GM21576 (cell line): Measurements from ENCODE around the gene KLRC3.
"Not testable (repeated sequence)": the region's sequence is repeated elsewhere in the genome, so short reads cannot be mapped to it uniquely, and the experiment has no call there.

Experiments
- ATAC-seq: cut with Tn5 transposase; IDR thresholded peaks from one replicate; pipeline ENCODE4 v1.9.1; 2021; ENCODE audit warnings: mild to moderate bottlenecking, moderate library complexity; ENCODE audit not compliant: unreplicated experiment

KLRC3 gene

DNA sequence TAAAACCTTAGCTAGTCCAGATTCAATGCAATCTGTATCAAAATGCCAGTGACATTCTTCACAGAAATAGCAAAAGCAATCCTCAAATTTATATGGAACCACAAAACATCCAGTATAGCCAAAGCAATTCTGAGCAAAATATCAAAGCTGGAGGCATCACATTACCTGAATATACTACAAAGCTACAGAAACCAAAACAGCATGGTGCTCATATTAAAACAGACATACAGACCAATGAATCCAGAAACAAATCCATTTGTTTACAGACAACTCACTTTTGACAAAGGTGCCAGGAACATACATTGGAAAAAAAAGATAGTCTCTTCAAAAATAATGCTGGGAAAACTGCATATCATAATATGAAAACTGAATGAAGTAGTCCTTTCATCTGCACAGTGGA is 15.6 kb downstream of the KLRC3 start:
- no peak for ATAC-seq

DNA sequence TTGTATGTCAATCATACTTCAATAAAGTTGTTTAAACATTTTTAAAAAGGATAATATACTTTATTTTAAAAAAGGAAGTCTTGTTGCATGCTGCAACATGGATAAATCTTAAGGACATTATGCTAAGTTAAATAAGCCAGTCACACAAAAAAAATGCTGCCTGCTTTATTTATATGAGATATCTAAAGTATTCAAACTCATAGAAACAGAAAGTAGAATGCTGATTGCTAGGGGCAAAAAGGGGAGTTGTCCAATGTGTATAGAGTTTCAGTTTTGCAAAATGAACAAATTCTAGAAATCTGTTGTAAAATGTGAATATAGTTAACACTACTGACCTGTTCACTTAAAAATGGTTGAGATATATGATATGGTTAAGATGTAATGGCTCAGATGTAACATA is 19.6 kb downstream of the KLRC3 start:
- ATAC-seq = no peak

DNA sequence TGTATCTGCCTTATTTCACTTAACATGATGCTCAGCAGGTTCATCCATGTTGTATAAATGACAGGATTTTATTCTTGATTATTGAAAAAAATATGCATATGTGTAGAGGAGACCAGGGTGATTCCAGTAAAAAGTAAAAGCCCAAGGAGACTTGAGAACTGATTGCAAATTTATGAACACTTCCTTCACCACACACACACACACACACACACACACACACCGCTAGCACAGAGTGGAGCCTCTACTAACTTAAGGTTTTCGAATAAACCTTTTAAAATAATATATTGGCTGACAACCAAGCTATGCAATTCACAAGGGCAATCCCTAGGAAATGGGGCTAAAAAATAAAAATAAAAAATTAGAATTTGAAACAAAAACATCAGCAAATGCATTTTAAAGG is 22.2 kb downstream of the KLRC3 start:
- ATAC-seq = no peak

DNA sequence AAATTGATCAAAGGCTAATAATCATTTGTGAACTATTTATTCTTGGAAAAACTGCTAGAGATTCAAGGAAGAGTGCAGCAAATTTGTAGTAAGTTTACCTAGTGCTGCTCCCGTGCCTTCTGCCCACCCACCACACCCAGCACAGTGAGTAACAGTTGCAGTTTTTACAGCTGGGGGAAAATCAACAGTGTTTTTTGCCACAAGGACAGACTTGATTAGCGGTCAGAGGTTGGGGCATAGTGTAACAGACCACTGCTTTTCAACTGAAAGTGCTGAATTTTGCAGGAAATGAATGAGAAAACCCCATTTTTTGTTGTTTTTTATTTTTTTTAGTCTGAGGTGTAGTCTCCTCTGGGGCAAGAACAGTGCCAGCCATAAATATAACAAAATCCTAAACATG is 23.1 kb downstream of the KLRC3 start:
- ATAC-seq = no peak

DNA sequence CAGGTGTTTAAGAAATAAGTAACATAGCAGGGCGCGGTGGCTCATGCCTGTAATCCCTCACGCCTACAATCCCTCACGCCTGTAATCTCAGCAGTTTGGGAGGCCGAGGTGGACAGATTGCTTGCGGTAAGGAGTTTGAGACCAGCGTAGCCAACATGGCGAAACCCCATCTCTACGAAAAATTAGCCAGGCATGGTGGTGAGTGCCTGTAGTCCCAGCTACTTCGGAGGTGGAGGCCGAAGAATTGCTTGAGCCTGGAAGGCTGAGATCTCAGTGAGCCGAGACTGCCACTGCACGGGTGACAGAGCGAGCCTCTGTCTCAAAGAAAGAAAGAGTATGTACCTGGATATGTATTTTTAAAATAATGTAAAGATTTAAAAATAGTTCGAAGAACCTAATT is 24.2 kb downstream of the KLRC3 start:
- ATAC-seq = not testable (repeated sequence)

DNA sequence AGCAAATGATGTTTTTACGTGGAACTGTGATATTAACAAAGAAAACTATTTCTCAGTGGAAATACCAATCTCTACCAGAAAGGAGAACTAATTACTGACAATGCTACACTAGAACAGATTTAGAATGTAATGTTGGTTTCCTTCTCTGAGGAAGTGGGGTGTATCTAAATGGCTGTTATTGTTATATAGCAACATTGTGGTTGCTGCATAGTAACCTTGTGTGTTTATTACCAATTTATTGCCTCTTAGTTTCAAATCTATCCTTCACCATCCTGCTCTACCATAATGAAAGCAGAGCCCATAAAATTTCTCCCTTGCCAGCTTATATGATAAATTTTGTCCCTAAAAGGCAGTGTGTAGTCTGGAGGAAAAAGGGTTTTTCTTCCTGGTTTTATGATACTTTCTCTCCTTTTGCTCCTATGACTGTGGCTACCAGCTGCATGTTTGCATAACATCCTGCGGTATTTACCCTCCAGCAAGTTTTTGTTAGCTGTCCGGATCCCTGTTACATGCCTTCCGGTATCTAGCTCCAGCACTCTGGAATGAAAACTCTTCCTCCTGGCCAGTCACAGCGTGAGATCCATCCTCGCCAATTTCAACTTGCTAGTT is 24.9 kb downstream of the KLRC3 start:
- ATAC-seq = peak; percentile 81

DNA sequence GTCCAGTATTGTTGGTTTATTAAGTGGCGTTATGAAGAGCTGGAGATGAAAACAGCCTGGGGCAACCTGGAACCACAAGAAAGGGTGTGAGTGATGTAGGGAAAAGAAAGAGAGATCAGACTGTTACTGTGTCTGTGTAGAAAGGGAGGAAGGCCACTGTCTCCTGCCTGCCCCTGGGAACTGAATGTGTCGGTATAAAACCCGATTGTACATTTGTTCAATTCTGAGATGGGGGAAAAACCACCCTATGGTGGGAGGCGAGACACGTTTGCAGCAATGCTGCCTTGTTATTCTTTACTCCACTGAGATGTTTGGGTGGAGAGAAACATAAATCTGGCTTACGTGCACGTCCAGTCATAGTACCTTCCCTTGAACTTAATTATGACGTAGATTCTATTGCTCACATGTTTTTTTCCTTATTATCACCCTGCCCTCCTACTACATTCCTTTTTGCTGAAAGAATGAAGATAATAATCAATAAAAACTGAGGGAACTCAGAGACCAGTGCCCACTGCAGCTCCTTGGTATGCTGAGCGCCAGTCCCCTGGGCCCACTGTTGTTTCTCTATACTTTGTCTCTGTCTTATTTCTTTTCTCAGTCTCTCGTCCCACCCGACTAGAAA is 25.8 kb downstream of the KLRC3 start:
- not testable (repeated sequence) for ATAC-seq

DNA sequence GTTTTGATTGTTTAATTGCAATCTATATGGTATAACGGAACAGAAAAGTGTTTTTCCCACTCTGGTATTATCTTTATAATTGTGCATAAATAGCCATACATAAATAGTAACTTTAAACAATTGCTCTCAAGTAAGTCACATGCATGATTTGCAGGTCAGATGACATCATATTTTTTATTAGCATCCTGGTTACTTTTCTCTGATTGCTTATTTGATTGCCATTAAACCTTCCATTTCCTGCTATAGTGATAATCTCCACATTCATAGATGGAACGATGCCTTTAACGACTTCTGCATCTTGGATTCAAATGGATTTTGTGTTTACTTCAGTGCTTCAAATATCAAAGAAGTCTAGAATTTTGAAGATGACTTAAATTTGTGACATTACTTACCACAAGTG is 27.1 kb downstream of the KLRC3 start:
- ATAC-seq = no peak

DNA sequence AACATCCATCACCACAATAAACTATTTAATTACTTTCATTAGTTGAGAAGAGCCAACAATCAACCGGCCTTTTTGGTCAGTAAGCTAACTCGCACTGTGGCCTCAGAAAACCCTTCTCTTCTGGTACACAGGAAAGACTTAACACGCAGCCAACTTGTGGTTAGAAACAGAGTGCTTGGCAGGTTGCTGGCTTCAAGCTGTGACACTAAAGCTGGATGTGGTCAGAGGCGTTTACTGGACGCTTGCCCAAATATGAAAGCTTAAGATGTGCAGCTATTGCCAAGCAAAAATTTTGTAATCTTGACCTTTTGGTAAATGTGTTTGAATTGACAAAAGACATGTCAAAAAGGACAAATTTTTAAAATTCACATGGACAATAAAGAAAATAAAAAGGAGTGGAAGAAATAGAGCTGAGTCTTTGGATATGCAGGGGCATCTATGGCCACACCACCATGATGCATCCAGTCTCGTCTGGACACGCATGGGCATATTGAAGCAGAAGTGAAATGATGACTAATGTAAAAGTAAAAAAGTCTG is 27.9 kb downstream of the KLRC3 start:
- ATAC-seq = peak; percentile 63

DNA sequence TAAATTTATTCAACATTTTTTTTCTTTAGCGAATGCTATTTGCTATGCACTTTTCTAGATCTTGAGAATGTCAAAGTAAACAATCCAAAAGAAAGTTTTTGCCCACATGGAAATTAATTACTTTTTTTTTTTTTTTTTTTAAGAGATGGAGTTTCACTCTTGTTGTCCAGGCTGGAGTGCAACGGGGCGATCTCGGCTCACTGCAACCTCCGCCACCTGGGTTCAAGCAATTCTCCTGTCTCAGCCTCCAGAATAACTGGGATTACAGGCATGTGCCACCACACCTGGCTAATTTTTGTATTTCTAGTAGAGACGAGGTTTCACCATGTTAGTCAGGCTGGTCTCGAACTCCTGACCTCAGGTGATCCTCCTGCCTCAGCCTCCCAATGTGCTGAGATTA is 29.4 kb downstream of the KLRC3 start:
- ATAC-seq = not testable (repeated sequence)

DNA sequence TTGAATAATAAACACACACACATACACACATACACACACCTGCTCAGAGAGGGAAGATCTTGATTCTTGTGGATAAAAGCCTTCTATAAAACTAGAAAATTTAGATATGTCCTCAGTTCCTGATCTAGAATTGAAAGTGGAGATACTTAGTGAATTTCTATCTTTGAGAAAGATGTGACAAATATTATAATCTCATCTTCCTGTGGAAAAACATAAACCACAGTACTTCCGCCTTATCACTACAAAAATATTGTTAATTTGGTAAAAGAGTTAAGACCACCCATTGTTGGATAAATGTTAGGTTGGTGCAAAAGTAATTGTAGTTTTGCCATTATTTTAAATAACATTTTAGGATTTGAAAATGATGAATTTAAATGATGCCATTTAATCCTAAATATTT is 30.5 kb downstream of the KLRC3 start, which contains the start of gene KLRK1:
TSS of gene KLRK1 (minus strand) at position 138 of the 400 bp plus-strand sequence. CDS start 1,231 bp downstream, outside the sequence.
- no peak for ATAC-seq

DNA sequence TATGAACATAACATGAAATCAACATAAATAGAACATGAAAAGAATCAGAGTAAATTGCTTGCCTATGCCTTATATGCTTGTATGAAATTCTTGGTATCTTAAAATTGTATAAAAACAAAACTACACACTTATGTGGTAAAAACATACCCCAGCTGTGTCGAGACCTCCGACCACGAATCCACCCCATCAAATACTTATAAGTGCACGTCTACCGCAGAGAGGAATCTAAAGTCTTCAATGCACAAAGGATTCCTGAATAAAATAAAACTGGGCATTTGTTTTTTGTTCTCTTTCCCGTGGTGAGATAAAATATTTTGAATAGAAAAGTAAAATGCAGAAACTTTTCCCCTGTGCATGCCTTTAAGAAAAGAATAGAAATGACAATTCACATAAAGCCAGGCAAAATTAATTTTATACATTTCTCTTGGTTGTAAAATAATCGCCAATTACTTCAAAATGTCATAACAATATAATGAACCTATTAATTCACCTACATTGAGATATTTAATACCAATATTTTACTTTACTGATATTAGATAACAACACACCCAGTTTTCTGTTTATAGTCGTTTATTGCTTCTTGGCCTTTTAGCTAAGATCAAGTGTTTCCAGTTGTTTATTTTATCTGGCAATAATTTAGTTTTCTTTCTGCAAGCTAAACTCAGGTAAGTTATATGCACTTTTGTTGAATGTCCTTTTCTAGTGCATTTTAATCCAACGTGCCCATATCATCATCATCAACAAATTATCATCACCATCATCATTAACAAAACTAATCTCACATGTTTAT is 31.6 kb downstream of the KLRC3 start:
- no peak for ATAC-seq

DNA sequence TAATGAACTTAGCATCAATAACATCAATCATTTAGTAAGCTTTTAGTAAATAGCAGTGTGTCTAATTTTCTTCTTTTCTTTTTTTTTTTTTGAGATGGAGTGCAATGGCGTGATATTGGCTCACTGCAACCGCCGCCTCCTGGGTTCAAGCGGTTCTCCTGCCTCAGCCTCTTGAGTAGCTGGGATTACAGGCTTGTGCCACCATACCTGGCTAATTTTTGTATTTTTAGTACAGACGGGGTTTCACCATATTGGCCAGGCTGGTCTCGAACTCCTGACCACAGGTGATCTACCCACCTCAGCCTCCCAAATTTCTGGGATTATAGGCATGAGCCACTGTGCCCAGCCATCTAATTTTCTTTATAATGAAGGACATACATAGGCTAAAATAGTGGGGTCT is 32.9 kb downstream of the KLRC3 start:
- not testable (repeated sequence) for ATAC-seq

DNA sequence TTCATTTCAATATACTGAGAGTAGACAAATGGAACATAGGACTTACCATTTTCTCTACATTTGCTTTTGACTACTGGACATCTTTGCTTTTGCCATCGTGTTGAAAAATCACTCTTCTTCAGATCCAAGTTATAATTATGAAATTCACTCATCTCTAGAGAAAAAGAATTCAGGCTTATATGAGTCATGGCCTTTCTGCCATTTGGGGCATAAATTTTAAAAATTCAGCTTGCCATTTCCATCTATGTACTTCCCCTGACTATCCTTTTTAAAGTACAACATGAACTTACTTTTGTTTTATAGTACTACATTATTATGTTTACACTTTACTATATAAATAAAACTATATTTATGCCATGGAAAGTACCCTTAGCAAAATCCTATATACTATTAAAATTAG is 33.5 kb downstream of the KLRC3 start:
- no peak for ATAC-seq

DNA sequence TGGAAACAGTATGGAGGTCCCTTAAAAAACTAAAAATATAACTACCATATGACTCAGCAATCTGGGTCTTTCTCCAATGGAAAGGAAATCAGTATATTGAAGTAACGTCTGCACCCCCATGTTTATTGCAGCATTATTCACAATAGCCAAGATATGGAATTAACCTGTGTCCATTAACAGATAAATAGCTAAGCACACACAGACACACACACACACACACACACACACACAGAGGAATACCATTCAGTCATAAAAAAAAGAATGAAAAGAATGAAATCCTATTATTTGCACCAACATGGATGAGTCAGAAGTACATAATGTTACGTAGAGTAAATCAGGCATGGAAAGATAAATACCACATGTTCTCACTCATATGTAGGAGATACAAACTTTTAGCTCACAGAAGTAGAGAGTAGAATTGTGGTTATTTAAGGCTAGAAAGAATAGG is 35.2 kb downstream of the KLRC3 start:
- no peak for ATAC-seq

DNA sequence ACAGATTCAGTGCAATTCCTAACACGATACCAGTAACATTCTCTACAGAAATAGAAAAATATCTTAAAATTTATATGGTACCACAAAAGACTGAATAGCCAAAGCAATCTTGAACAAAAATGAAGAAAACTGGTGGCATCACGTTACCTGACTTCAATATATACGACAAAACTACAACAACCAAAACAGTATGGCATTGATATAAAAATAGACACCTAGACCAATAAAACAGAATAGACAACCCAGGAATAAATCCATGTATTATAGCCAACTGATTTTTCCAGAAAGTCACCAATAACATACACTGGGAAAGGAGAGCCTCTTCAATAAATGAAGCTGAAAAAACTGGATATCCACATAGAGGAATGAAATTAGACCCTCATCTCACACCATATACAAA is 36.2 kb downstream of the KLRC3 start:
- ATAC-seq = no peak

DNA sequence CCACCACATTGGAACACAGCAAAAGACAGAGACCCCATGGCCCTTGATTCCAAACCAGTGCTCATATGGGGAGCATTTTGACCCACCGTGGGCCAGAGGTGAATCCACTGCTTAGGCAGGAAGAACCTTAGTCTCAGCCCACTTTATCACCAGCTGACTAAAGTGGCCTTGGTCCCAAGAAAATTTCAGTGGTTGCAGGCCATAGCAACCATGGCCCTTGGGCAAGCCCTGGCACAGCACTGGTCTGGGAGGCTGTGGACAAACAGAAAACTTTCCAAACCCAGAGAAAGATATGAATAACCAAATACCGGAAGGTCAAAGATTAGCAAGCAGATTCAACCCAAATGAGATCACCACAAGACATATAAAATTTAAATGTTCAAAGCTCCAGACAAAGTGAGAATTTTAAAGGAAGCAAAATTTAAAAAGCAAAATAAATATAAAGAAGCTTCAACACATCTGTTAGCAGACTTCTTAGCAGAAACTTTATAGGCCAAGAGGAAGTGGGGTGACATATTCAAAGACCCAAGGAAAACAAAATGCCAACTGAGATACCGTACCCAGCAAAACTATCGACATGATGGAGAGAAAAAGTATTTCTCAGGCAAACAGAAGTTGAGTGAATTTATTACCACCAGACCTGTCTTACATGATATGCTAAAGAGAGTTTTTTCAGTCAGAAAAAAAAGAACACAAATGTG is 38.3 kb downstream of the KLRC3 start:
- no peak for ATAC-seq

DNA sequence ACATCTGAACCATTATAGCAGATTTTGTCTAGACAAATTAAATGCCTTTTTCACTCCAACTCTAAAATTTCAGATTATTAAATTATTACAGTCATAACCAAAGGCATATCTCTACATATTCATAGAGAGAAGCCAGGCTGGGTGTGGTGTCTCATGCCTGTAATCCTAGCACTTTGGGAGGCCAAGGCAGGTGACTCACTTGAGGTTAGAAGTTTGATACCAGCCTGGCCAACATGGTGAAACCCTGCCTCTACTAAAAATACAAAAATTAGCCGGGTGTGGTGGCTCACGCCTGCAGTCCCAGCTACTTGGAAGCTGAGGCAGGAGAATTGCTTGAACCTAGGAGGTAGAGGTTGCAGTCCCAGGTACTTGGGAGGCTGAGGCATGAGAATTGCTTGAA is 41.7 kb downstream of the KLRC3 start:
- not testable (repeated sequence) for ATAC-seq

DNA sequence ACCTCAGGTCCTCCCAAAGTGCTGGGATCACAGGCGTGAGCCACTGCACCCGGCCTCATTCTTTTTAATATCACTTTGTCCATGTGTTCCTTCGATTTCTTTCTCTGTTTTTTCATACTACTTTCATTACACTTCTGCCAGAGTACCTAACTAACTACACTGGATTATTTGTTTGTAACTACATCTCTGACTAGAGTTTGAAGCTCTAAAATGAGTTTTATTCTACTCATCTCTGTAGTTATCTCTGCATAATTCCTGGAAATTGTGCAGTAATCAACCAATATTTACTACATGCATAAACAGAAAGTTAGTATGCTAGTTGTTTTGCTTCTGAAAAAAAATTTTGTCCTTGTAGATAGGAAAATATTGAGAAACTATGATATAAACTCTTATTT is 45.8 kb downstream of the KLRC3 start:
- ATAC-seq = no peak

DNA sequence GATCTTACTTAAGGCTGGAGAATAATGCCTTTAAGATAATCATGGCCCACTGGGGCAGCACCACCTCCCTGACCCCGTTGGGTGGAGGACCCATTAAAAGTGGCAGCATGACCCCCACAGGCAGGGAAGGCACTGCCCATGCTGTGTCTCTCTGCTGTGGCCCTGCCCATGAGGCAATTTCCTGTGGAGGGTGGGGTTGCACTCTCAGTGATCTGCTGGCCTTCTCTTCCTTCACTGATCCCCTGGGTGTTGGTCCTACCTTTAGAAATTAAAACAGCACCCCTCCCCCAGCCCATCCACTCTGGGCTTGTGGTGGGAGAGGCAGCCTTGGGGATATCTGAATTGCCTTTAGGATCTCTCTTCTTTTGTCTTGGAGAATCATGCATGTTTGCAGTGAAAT is 47.8 kb downstream of the KLRC3 start:
- ATAC-seq = no peak

DNA sequence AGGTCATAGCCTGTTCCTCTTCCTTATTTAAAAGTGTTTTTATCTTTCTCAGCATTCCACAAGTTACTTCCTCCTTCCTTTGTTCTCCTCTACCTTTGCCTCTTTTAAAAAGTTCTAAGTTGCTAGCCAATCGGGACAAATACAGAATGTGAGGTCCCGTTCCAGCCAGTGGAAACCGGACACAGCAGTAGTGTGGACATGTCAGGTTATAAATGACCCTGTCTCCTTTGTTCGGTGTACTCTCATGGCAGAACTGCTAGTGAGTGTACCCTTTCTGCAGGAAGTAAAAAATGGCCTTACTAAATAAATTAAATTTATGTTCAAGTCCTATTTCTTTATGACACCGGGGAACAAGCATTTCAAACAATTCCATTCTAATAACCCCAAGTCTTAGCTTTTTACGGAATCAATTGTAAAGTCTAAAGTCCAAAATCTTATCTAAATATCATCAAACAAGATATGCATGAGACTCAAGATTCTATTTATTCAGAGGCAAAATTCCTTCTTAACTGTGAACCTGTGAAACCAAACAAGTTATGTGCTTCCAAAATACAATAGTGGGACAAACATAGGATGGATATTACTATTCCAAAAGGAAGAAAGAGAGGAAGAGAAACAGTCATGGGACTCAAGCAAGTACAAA is 48.4 kb downstream of the KLRC3 start:
- not testable (repeated sequence) for ATAC-seq
